WTC11 (cell line): ENCODE measurements around the gene PICK1.

ENCODE experiments used
- ATF1 ChIP-seq: sonication (generic); formaldehyde crosslinking; IDR thresholded peaks from 2 replicates; pipeline ENCODE4 v1.8.1; 2023; ENCODE audit warnings: mild to moderate bottlenecking, moderate library complexity, missing genetic modification reagents
- CREM ChIP-seq: sonication (generic); formaldehyde crosslinking; IDR thresholded peaks from 2 replicates; pipeline ENCODE4 v1.8.1; 2022; ENCODE audit warnings: mild to moderate bottlenecking, missing genetic modification reagents, moderate library complexity
- CTCF ChIP-seq: fragments of 200-600 bp; IDR thresholded peaks from 2 replicates; pipeline ENCODE4 v1.8.0; 2022; ENCODE audit warnings: antibody characterized with exemption
- E2F4 ChIP-seq: sonication (generic); formaldehyde crosslinking; IDR thresholded peaks from 2 replicates; pipeline ENCODE4 v1.8.1; 2022; ENCODE audit warnings: low read depth, mild to moderate bottlenecking, moderate library complexity, missing genetic modification reagents, borderline replicate concordance
- NR2C2 ChIP-seq: sonication (generic); formaldehyde crosslinking; IDR thresholded peaks from 2 replicates; pipeline ENCODE4 v1.8.0; 2022; ENCODE audit warnings: mild to moderate bottlenecking, missing genetic modification reagents
- NR3C1 ChIP-seq: sonication (generic); formaldehyde crosslinking; conservative IDR thresholded peaks from 2 replicates; pipeline ENCODE4 v1.8.1; 2023; ENCODE audit warnings: low read depth, mild to moderate bottlenecking, missing genetic modification reagents
- ZSCAN18 ChIP-seq: fragments of 250-450 bp; sonication (Bioruptor Pico); IDR thresholded peaks from 2 replicates; pipeline ENCODE4 v2.1.2; 2022; ENCODE audit warnings: mild to moderate bottlenecking, moderate library complexity

GRCh38 chr22:38122616-38123015, 65.4 kb downstream of the PICK1 start:
- no peak for TF ChIP-seq NR3C1 (CRISPR knock-in tag)
- TF ChIP-seq CTCF, result no peak
- no peak for TF ChIP-seq ATF1 (CRISPR knock-in tag)
- no peak for TF ChIP-seq CREM (CRISPR knock-in tag)
- no peak for TF ChIP-seq NR2C2 (CRISPR knock-in tag)
- TF ChIP-seq E2F4 (CRISPR knock-in tag), result no peak
- no peak for TF ChIP-seq ZSCAN18
